Measurements from ENCODE around the gene TOR1B.
"Not testable (repeated sequence)": the region's sequence is repeated elsewhere in the genome, so short reads cannot be mapped to it uniquely, and the experiment has no call there.

TOR1B gene

GRCh38 chr9:129802833-129803675 lies at the start of gene TOR1B:
TOR1B (plus strand) TSS chr9:129803184; CDS start chr9:129803213, 29 bp downstream.
- Mint-ChIP-seq H3K36me3 (ENCODE audit: insufficient read depth) (peaks cover 26% of the 10 kb centered on the region), H3K27ac (ENCODE audit: low read depth) (peak within 1 kb of the TSS; percentile 88), H3K4me3 (peak within 1 kb of the TSS; percentile 87), H3K9me3 (no peaks in the 10 kb centered on the region), H3K4me1 (peaks cover 10% of the 10 kb centered on the region), H3K27me3 (no peaks in the 10 kb centered on the region)
- peak; percentile 93 for ATAC-seq (replicated peaks; ENCODE audit: extremely low read depth, poor library complexity, severe bottlenecking)
- DNase-seq (ENCODE audit: low spot score in 2 of 2) = peak; percentile 95

GRCh38 chr9:129755151-129755550 lies 47.8 kb upstream of the TOR1B start:
- ATAC-seq (replicated peaks; ENCODE audit: extremely low read depth, poor library complexity, severe bottlenecking) (no peak), DNase-seq (ENCODE audit: low spot score in 2 of 2) (no peak)
- Mint-ChIP-seq H3K27ac (ENCODE audit: low read depth) (no peak overlapping the region), H3K9me3 (no peaks in the 10 kb centered on the region), H3K4me3 (no peak overlapping the region), H3K27me3 (peaks cover 41% of the 10 kb centered on the region), H3K4me1 (peaks cover 13% of the 10 kb centered on the region), H3K36me3 (ENCODE audit: insufficient read depth) (peaks cover 2% of the 10 kb centered on the region)

DNA sequence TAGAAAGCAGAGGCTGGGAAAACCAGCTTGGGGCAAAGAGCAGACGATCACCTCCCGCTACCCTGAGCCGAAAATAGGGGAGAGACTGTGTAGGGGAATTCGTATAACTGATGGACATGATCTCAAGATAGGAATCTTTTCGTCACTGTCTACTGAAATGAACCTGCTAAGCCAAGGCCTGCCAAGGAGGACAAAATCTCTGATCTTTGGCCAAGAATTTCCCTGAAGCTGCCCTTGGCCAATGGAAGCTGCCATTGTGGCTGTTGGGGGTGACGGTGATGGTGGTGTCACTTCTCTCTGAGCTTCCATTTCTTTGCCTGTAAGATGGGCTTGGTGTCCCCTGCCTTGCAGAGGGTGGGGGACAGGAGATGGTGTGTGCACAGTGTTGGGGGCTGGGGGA lies 46.8 kb upstream of the TOR1B start:
- Mint-ChIP-seq H3K4me1 (peaks cover 13% of the 10 kb centered on the region), H3K27ac (ENCODE audit: low read depth) (no peak overlapping the region), H3K4me3 (no peak overlapping the region), H3K27me3 (peaks cover 41% of the 10 kb centered on the region), H3K9me3 (no peaks in the 10 kb centered on the region), H3K36me3 (ENCODE audit: insufficient read depth) (no peaks in the 10 kb centered on the region)
- ATAC-seq (replicated peaks; ENCODE audit: extremely low read depth, poor library complexity, severe bottlenecking) (no peak), DNase-seq (ENCODE audit: low spot score in 2 of 2) (no peak)

DNA sequence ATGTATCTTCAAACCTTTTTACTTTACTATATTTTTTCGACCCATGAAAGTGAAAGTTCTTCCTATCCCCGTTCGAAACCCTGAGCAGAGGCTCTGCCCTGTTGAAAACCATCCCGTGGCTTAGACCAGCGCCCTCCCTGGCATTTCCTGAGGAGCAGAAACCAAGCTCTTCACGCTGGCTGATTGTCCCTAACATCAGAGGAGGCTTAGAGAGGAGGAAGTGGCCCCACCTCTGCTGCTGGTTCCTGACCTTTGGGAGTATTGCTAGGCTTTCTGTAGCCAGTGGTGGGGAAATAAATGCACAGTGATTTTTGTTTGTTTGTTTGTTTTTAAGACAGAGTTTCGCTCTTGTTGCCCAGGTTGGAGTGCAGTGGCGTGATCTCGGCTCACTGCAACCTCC lies 45.9 kb upstream of the TOR1B start:
- ATAC-seq (replicated peaks; ENCODE audit: extremely low read depth, poor library complexity, severe bottlenecking) = no peak
- H3K27ac Mint-ChIP-seq (ENCODE audit: low read depth) = no peak overlapping the region
- DNase-seq (ENCODE audit: low spot score in 2 of 2) = no peak
- H3K4me1 Mint-ChIP-seq = peaks cover 13% of the 10 kb centered on the region
- no peak overlapping the region for H3K4me3 Mint-ChIP-seq
- peaks cover 36% of the 10 kb centered on the region for H3K27me3 Mint-ChIP-seq
- no peaks in the 10 kb centered on the region for H3K36me3 Mint-ChIP-seq (ENCODE audit: insufficient read depth)
- H3K9me3 Mint-ChIP-seq = no peaks in the 10 kb centered on the region

GRCh38 chr9:129759319-129759718 lies 43.7 kb upstream of the TOR1B start:
- Mint-ChIP-seq H3K27ac (ENCODE audit: low read depth) (no peak overlapping the region), H3K9me3 (no peaks in the 10 kb centered on the region), H3K36me3 (ENCODE audit: insufficient read depth) (no peaks in the 10 kb centered on the region), H3K4me3 (no peak overlapping the region), H3K4me1 (peaks cover 5% of the 10 kb centered on the region), H3K27me3 (peaks cover 21% of the 10 kb centered on the region)
- DNase-seq (ENCODE audit: low spot score in 2 of 2) = no peak
- no peak for ATAC-seq (replicated peaks; ENCODE audit: extremely low read depth, poor library complexity, severe bottlenecking)

DNA sequence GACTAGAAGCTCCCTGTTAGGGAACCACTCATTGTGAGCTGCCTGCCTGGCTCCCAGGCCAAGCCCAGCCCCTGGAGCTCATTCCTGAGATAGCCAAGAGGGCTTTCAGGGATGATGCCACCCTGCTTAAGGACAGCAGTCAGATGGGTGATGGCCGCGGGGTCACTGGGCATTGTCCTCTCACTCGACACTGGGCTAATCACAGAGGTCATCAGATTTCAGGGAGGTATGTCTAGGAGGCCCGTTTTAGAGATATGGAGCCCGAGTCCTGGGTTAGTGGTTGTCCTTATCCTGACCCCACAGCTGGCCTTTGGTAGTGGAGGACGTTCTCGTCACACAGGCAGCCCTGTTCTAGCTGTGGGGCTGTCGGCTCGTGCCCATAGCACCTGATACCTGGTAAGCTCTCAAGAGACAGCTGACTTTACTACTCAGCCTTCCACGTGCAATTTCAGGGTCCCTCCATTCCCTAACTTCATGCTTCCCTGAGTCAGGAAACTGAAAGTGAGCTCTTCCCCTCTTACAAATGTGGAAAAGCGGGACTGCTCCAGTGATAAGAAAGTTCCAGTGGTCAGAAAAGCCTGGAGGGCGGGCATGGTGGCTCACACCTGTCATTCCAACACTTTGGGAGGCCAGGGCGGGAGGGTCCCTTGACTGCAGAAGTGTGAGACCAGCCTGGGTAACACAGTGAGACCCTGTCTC lies 43.0 kb upstream of the TOR1B start:
- H3K4me1 Mint-ChIP-seq = peaks cover 5% of the 10 kb centered on the region
- no peaks in the 10 kb centered on the region for H3K9me3 Mint-ChIP-seq
- DNase-seq (ENCODE audit: low spot score in 2 of 2) (no peak), ATAC-seq (replicated peaks; ENCODE audit: extremely low read depth, poor library complexity, severe bottlenecking) (no peak)
- no peaks in the 10 kb centered on the region for H3K36me3 Mint-ChIP-seq (ENCODE audit: insufficient read depth)
- H3K4me3 Mint-ChIP-seq = no peak overlapping the region
- peaks cover 21% of the 10 kb centered on the region for H3K27me3 Mint-ChIP-seq
- H3K27ac Mint-ChIP-seq (ENCODE audit: low read depth) = no peak overlapping the region

GRCh38 chr9:129760784-129761183 lies 42.2 kb upstream of the TOR1B start:
- not testable (repeated sequence) for ATAC-seq (replicated peaks; ENCODE audit: extremely low read depth, poor library complexity, severe bottlenecking); H3K27ac Mint-ChIP-seq (ENCODE audit: low read depth); DNase-seq (ENCODE audit: low spot score in 2 of 2); H3K4me1 Mint-ChIP-seq; H3K9me3 Mint-ChIP-seq; H3K4me3 Mint-ChIP-seq; H3K36me3 Mint-ChIP-seq (ENCODE audit: insufficient read depth)
- H3K27me3 Mint-ChIP-seq = peaks cover 21% of the 10 kb centered on the region

DNA sequence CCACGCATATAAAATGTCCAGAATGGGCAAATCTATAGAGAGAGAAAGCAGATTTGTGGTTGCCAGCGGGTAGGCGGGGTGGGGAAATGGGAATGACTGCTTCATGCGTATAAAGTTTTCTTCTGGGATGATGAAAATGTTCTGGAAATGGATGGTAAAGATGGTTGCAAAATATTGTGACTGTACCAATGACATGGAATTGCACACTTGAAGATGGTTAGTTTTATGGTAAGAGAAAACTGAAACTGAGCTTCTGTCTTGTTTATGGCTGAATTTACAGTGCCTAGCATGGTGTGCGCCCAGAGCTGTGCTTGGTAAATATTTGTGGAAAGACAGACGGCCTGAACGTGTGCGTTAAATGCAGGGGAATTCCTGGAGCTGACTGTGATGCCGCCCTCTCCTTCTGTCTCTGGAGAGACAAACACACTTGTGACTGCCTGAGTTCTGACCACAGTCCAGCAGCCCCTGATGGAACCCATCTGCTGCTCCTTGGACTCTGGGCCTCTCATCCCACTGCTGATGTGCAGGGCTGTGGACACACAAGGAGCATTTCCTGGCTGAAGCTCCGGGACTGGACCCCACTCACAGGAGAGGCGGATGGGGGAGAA lies 41.6 kb upstream of the TOR1B start:
- ATAC-seq (replicated peaks; ENCODE audit: extremely low read depth, poor library complexity, severe bottlenecking) = no peak
- Mint-ChIP-seq H3K36me3 (ENCODE audit: insufficient read depth) (no peaks in the 10 kb centered on the region), H3K4me1 (peaks cover 5% of the 10 kb centered on the region), H3K27me3 (peaks cover 21% of the 10 kb centered on the region), H3K4me3 (no peak overlapping the region), H3K9me3 (no peaks in the 10 kb centered on the region), H3K27ac (ENCODE audit: low read depth) (no peak overlapping the region)
- no peak for DNase-seq (ENCODE audit: low spot score in 2 of 2)

- Mint-ChIP-seq H3K4me3 (no peak overlapping the region), H3K36me3 (ENCODE audit: insufficient read depth) (no peaks in the 10 kb centered on the region), H3K27ac (ENCODE audit: low read depth) (no peak overlapping the region), H3K4me1 (peaks cover 3% of the 10 kb centered on the region), H3K27me3 (peaks cover 21% of the 10 kb centered on the region), H3K9me3 (no peaks in the 10 kb centered on the region)
- DNase-seq (ENCODE audit: low spot score in 2 of 2) (no peak), ATAC-seq (replicated peaks; ENCODE audit: extremely low read depth, poor library complexity, severe bottlenecking) (no peak)
Measured at GRCh38 chr9:129761901-129762369, 41.0 kb upstream of the TOR1B start.

DNA sequence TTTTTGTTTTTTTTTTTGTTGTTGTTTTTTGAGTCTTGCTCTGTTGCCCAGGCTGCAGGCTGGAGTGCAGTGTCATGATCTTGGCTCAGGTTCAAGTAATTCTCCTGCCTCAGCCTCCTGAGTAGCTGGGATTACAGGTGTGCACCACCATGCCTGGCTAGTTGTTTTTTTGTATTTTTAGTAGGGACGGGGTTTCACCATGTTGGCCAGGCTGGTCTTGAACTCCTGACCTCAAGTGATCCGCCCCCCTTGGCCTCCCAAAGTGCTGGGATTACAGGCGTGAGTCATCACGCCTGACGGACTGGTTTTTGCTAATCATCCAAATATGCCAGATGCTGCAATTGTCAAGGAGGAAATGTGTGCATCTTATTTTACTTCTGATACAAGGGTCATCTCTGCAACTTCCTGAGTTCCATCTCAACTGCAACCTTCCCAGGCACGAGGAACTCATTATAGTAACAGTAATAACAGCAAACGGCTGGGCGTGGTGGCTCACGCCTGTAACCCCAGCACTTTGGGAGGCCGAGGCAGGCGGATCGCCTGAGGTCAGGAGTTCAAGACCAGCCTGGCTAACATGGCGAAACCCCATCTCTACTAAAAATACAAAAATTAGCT lies 40.5 kb upstream of the TOR1B start:
- H3K27ac Mint-ChIP-seq (ENCODE audit: low read depth); DNase-seq (ENCODE audit: low spot score in 2 of 2); ATAC-seq (replicated peaks; ENCODE audit: extremely low read depth, poor library complexity, severe bottlenecking); H3K36me3 Mint-ChIP-seq (ENCODE audit: insufficient read depth); H3K4me1 Mint-ChIP-seq; H3K4me3 Mint-ChIP-seq; H3K9me3 Mint-ChIP-seq: not testable (repeated sequence)
- H3K27me3 Mint-ChIP-seq = peaks cover 21% of the 10 kb centered on the region

- ATAC-seq (replicated peaks; ENCODE audit: extremely low read depth, poor library complexity, severe bottlenecking) = no peak
- DNase-seq (ENCODE audit: low spot score in 2 of 2) = no peak
- Mint-ChIP-seq H3K36me3 (ENCODE audit: insufficient read depth) (peaks cover 2% of the 10 kb centered on the region), H3K9me3 (no peaks in the 10 kb centered on the region), H3K4me3 (no peak overlapping the region), H3K27ac (ENCODE audit: low read depth) (no peak overlapping the region), H3K4me1 (no peaks in the 10 kb centered on the region), H3K27me3 (peaks cover 18% of the 10 kb centered on the region)
Measured at GRCh38 chr9:129762985-129763926, 39.7 kb upstream of the TOR1B start.

Data from central memory CD8-positive, alpha-beta T cell (primary cell).